Stomach (tissue), 9 donors: ENCODE measurements around the gene FRAT2. TPM values are rescaled to one million over a fixed set of nuclear protein-coding genes. Genes with fewer than 3 reads are reported as not detected.
"Not testable (repeated sequence)": the region's sequence is repeated elsewhere in the genome, so short reads cannot be mapped to it uniquely, and the experiment has no call there.

Experiments used
- DNase-seq, 2 donors: peaks; one replicate each; pipeline versions ENCODE4 v3.0.0 to v3.0.0-alpha.2; 2013 to 2019
- H3K27ac ChIP-seq, 5 donors: fragments of 200-600 bp in 4 of 5; sonication (generic) in 4 of 5; one replicate each; pipeline ENCODE4 v1.5.1; 2013 to 2019; ENCODE audit warnings: mild to moderate bottlenecking in 1 of 5, moderate library complexity in 1 of 5
- H3K27me3 ChIP-seq, 3 donors: fragments of 200-600 bp; sonication (generic); one replicate each; pipeline ENCODE4 v1.5.1; 2017 to 2019; ENCODE audit warnings: mixed run types in 1 of 3
- H3K36me3 ChIP-seq, 4 donors: fragments of 200-600 bp; sonication (generic); 1 replicate in 3 of 4; 2 replicates in 1 of 4; pipeline ENCODE4 v1.5.1; 2016 to 2019
- H3K4me1 ChIP-seq, 4 donors: fragments of 200-600 bp; sonication (generic); one replicate each; pipeline ENCODE4 v1.5.1; 2016 to 2019
- H3K4me3 ChIP-seq, 4 donors: fragments of 200-600 bp; sonication (generic) in 3 of 4; one replicate each; pipeline ENCODE4 v1.5.1; 2016 to 2019; ENCODE audit warnings: mild to moderate bottlenecking in 1 of 4
- H3K9me3 ChIP-seq, 4 donors: fragments of 200-600 bp; sonication (generic); one replicate each; pipeline ENCODE4 v1.5.1; 2016 to 2019
- CTCF ChIP-seq, 7 experiments: fragments of 450-650 bp in 4 of 7; fragments of 200-600 bp in 3 of 7; sonication (generic) in 3 of 7; IDR thresholded peaks; one replicate each; pipeline ENCODE4 v1.5.1; 2016 to 2019; ENCODE audit warnings: antibody characterized with exemption in 7 of 7, control low read depth in 2 of 7, mild to moderate bottlenecking in 1 of 7
- EP300 ChIP-seq: sonication (generic); formaldehyde crosslinking; IDR thresholded peaks from one replicate; pipeline ENCODE4 v1.6.1; 2017; ENCODE audit warnings: antibody characterized with exemption
- POLR2A ChIP-seq, 4 donors: fragments of 450-650 bp; IDR thresholded peaks; one replicate each; pipeline ENCODE4 v1.6.1; 2016; ENCODE audit warnings: antibody characterized with exemption in 4 of 4, control low read depth in 2 of 4, mild to moderate bottlenecking in 1 of 4, moderate library complexity in 1 of 4
- POLR2AphosphoS5 ChIP-seq, 3 donors: sonication (generic); formaldehyde crosslinking; IDR thresholded peaks; one replicate each; pipeline ENCODE4 v1.6.1; 2016; ENCODE audit warnings: antibody characterized with exemption in 3 of 3
- WGBS, 5 donors: extraction: QIAGEN DNeasy Blood & Tissue Kit in 3 of 5; methylation state at CpG; one replicate each; pipeline versions ENCODE4 v1.1.5 to v1.1.7; 2013 to 2018; 5-methylcytosine and 5-hydroxymethylcytosine counted together
- intact Hi-C: fragments of 100-400 bp; cut with DNase I; formaldehyde crosslinking; loops from one replicate; pipeline ENCODE4 v1.15.1; 2023; ENCODE audit warnings: low total_unique reads
- polyA plus RNA-seq, 3 donors: library from polyadenylated mRNA; stranded (reverse); fragments of 200-250 nt; gene quantifications; one replicate each; pipeline ENCODE4 v1.2.3, GENCODE V29; 2013
- total RNA-seq, 5 donors: library from RNA; depleted of rRNA; stranded (reverse); fragments of >200 nt; gene quantifications; one replicate each; pipeline versions ENCODE4 v1.1.0 to v1.2.3, GENCODE V29; 2014 to 2016
- donor health status: healthy with polysubstance abuse.
- donor health status: Bipolar disorder and iron deficiency.
- donor health status: healthy.

Gene FRAT2
- total and polyA plus RNA-seq, 8 donors, result 6.4 to 213 (median 15.2) TPM

- Histone ChIP-seq H3K4me3 (no peak overlapping the region), H3K27me3 (no peaks in the 10 kb centered on the region), H3K9me3 (no peaks in the 10 kb centered on the region), H3K27ac (no peak overlapping the region), H3K4me1 (peaks cover 0 to 16% (median 13%) of the 10 kb centered on the region in 4 donors), H3K36me3 (peaks cover 0 to 6% (median 0%) of the 10 kb centered on the region in 4 donors)
- intact Hi-C loops, result loop anchor here (10.0 kb wide), 1 partner anchor 63 kb away; no protein-coding TSS in a partner anchor
- 96 to 99% (median 97%) methylated on average over 4 of the region's 4 CpGs for WGBS, 5 donors
- no peak for TF ChIP-seq CTCF (IDR thresholded peaks at IDR 0.05)
- no peak for DNase-seq
Measured at GRCh38 chr10:97347317-97347716, 12.8 kb upstream of the FRAT2 start.

- not testable (repeated sequence) for H3K27me3 ChIP-seq, H3K4me1 ChIP-seq, DNase-seq, H3K9me3 ChIP-seq, H3K27ac ChIP-seq, H3K36me3 ChIP-seq, H3K4me3 ChIP-seq
- WGBS, 5 donors, result 81 to 95% (median 93%) methylated on average over 6 of the region's 6 CpGs
- intact Hi-C loops, result loop anchor here (10.0 kb wide), 1 partner anchor 59 kb away; no protein-coding TSS in a partner anchor
Measured at GRCh38 chr10:97343664-97344063, 9.1 kb upstream of the FRAT2 start.

GRCh38 chr10:97341416-97341815 lies 6.9 kb upstream of the FRAT2 start:
- Histone ChIP-seq H3K9me3 (no peaks in the 10 kb centered on the region), H3K27ac (no peak overlapping the region), H3K4me1 (peaks cover 11 to 18% (median 14%) of the 10 kb centered on the region in 4 donors), H3K36me3 (no peaks in the 10 kb centered on the region), H3K27me3 (no peaks in the 10 kb centered on the region), H3K4me3 (no peak overlapping the region)
- 65 to 78% (median 74%) methylated on average over 2 of the region's 2 CpGs for WGBS, 5 donors
- intact Hi-C loops, result loop anchor here (10.0 kb wide), 1 partner anchor 57 kb away; no protein-coding TSS in a partner anchor
- DNase-seq, result no peak
- TF ChIP-seq POLR2A (IDR thresholded peaks at IDR 0.05), result no peak
- no peak for TF ChIP-seq EP300

- H3K4me1 ChIP-seq, result peaks cover 17 to 37% (median 34%) of the 10 kb centered on the region in 4 donors
- no peak for DNase-seq
- intact Hi-C loops, result no loop called here
- H3K9me3 ChIP-seq, result no peaks in the 10 kb centered on the region
- peak overlapping the region in 2 of 5 donors; percentile 13 to 97 for H3K27ac ChIP-seq
- H3K27me3 ChIP-seq, result no peaks in the 10 kb centered on the region
- H3K4me3 ChIP-seq, result no peak overlapping the region
- no peaks in the 10 kb centered on the region for H3K36me3 ChIP-seq
- 47 to 70% (median 56%) methylated on average over 5 of the region's 5 CpGs for WGBS, 5 donors
- TF ChIP-seq POLR2A (IDR thresholded peaks at IDR 0.05), result no peak
Measured at GRCh38 chr10:97338041-97338440, 3.5 kb upstream of the FRAT2 start.

- H3K4me3 ChIP-seq, result no peak overlapping the region
- peak overlapping the region; percentile 4 to 97 (median 40) for H3K27ac ChIP-seq
- TF ChIP-seq POLR2AphosphoS5 (IDR thresholded peaks at IDR 0.05) (peak in 1 of 3 donors; percentile 10), EP300 (no peak)
- DNase-seq, result peak; percentile 58 to 82
- no peaks in the 10 kb centered on the region for H3K36me3 ChIP-seq
- 14 to 29% (median 23%) methylated on average over 11 of the region's 11 CpGs for WGBS, 5 donors
- H3K27me3 ChIP-seq, result no peaks in the 10 kb centered on the region
- H3K9me3 ChIP-seq, result no peaks in the 10 kb centered on the region
- peaks cover 21 to 46% (median 42%) of the 10 kb centered on the region in 4 donors for H3K4me1 ChIP-seq
- intact Hi-C loops, result no loop called here
Measured at GRCh38 chr10:97336942-97337831, 2.7 kb upstream of the FRAT2 start.

GRCh38 chr10:97336446-97336845 lies 1.9 kb upstream of the FRAT2 start:
- DNase-seq, result no peak
- no peaks in the 10 kb centered on the region for H3K27me3 ChIP-seq
- intact Hi-C loops, result no loop called here
- TF ChIP-seq POLR2AphosphoS5 (IDR thresholded peaks at IDR 0.05), result no peak
- TF ChIP-seq POLR2A (IDR thresholded peaks at IDR 0.05), result no peak
- TF ChIP-seq CTCF (IDR thresholded peaks at IDR 0.05), result no peak
- no peak for TF ChIP-seq EP300
- WGBS, 5 donors, result 18 to 32% (median 22%) methylated on average over 5 of the region's 5 CpGs
- H3K4me1 ChIP-seq, result peaks cover 29 to 53% (median 50%) of the 10 kb centered on the region in 4 donors
- peak overlapping the region in 3 of 5 donors; percentile 10 to 97 (median 65) for H3K27ac ChIP-seq
- H3K4me3 ChIP-seq, result no peak overlapping the region
- peaks cover 0 to under 1% (median 0%) of the 10 kb centered on the region in 4 donors for H3K36me3 ChIP-seq
- H3K9me3 ChIP-seq, result no peaks in the 10 kb centered on the region
